CD14-positive monocyte (primary cell): ENCODE measurements around the gene CUZD1. TPM values are rescaled to one million over a fixed set of nuclear protein-coding genes. Genes with fewer than 3 reads are reported as not detected.
A peak's percentile ranks its signal among the peaks of the same experiment; 100 is the strongest.

Source experiments
- DNase-seq, 3 donors: peaks; one replicate each; pipeline ENCODE4 v3.0.0-alpha.2; 2011 to 2022
- H2AFZ ChIP-seq: 2 replicates; pipeline ENCODE4 v1.6.0; 2012; ENCODE audit warnings: mild to moderate bottlenecking, low read depth, low read length, inconsistent platforms; ENCODE audit not compliant: insufficient read depth, poor library complexity, severe bottlenecking
- H3K27ac ChIP-seq, 2 donors: 1 replicate in 1 of 2; 2 replicates in 1 of 2; pipeline ENCODE4 v1.5.1; 2012 to 2013; ENCODE audit warnings: low read length in 2 of 2, control low read depth in 1 of 2, inconsistent platforms in 1 of 2, low read depth in 1 of 2, mild to moderate bottlenecking in 1 of 2
- H3K27me3 ChIP-seq, 2 donors: one replicate each; pipeline versions ENCODE4 v1.6.0 to v1.6.1; 2011 to 2013; ENCODE audit warnings: low read length in 2 of 2; ENCODE audit not compliant: control insufficient read depth in 2 of 2, insufficient read depth in 2 of 2
- H3K36me3 ChIP-seq, 2 donors: replicated peaks in 1 of 2; 1 replicate in 1 of 2; 2 replicates in 1 of 2; pipeline versions ENCODE4 v1.5.1 to v1.6.1; 2012 to 2013; ENCODE audit warnings: low read length in 2 of 2, control low read depth in 1 of 2, inconsistent platforms in 1 of 2, mild to moderate bottlenecking in 1 of 2; ENCODE audit not compliant: insufficient read depth in 2 of 2, control insufficient read depth in 1 of 2
- H3K4me1 ChIP-seq, 2 donors: 1 replicate in 1 of 2; 2 replicates in 1 of 2; pipeline versions ENCODE4 v1.5.1 to v1.6.1; 2012 to 2013; ENCODE audit warnings: low read length in 2 of 2, control low read depth in 1 of 2, inconsistent platforms in 1 of 2, mild to moderate bottlenecking in 1 of 2, moderate library complexity in 1 of 2; ENCODE audit not compliant: insufficient read depth in 2 of 2, control insufficient read depth in 1 of 2
- H3K4me2 ChIP-seq: replicated peaks from 2 replicates; pipeline ENCODE3; 2012; ENCODE audit warnings: low read length, moderate library complexity, mild to moderate bottlenecking; ENCODE audit not compliant: poor library complexity, severe bottlenecking; ENCODE audit errors: extremely low read depth
- H3K4me3 ChIP-seq, 3 experiments: fragments of 200-600 bp in 1 of 3; sonication (generic) in 1 of 3; replicated peaks in 1 of 3; 1 replicate in 2 of 3; 2 replicates in 1 of 3; pipeline ENCODE4 v1.5.1; 2011 to 2013; ENCODE audit warnings: low read length in 3 of 3, mild to moderate bottlenecking in 3 of 3, control low read depth in 2 of 3, low read depth in 2 of 3, inconsistent platforms in 1 of 3, moderate library complexity in 1 of 3
- H3K79me2 ChIP-seq: 2 replicates; pipeline ENCODE4 v1.6.0; 2012; ENCODE audit warnings: mild to moderate bottlenecking, control low read depth, inconsistent platforms, low read length, moderate library complexity; ENCODE audit not compliant: insufficient read depth
- H3K9ac ChIP-seq: 2 replicates; pipeline ENCODE4 v1.6.0; 2017; ENCODE audit warnings: low read length, mild to moderate bottlenecking; ENCODE audit not compliant: insufficient read depth, poor library complexity, severe bottlenecking
- H3K9me3 ChIP-seq, 2 donors: replicated peaks in 1 of 2; 1 replicate in 1 of 2; 2 replicates in 1 of 2; pipeline versions ENCODE4 v1.5.1 to v1.6.1; 2012 to 2013; ENCODE audit warnings: low read length in 2 of 2, control low read depth in 1 of 2; ENCODE audit not compliant: control insufficient read depth in 1 of 2, insufficient read depth in 1 of 2
- H4K20me1 ChIP-seq: 2 replicates; pipeline ENCODE4 v1.6.0; 2012; ENCODE audit warnings: mild to moderate bottlenecking, low read length, control low read depth, moderate library complexity; ENCODE audit not compliant: insufficient read depth
- H3K27ac Mint-ChIP-seq, 7 donors: one replicate each; pipeline ENCODE4 v1.8.0; 2020; ENCODE audit warnings: mild to moderate bottlenecking in 7 of 7, mixed read lengths in 7 of 7, moderate library complexity in 6 of 7, inconsistent platforms in 2 of 7
- H3K27me3 Mint-ChIP-seq, 3 donors: one replicate each; pipeline ENCODE4 v1.8.0; 2021 to 2022; ENCODE audit warnings: low read depth in 3 of 3, mild to moderate bottlenecking in 3 of 3, mixed read lengths in 3 of 3, moderate library complexity in 3 of 3, inconsistent platforms in 1 of 3
- H3K36me3 Mint-ChIP-seq, 2 donors: one replicate each; pipeline ENCODE4 v1.8.0; 2020; ENCODE audit warnings: mixed read lengths in 2 of 2, inconsistent platforms in 1 of 2, mild to moderate bottlenecking in 1 of 2
- H3K4me1 Mint-ChIP-seq: one replicate; pipeline ENCODE4 v1.8.0; 2020; ENCODE audit warnings: mild to moderate bottlenecking, mixed read lengths
- H3K4me3 Mint-ChIP-seq, 2 donors: one replicate each; pipeline ENCODE4 v1.8.0; 2020; ENCODE audit warnings: mild to moderate bottlenecking in 2 of 2, mixed read lengths in 2 of 2, moderate library complexity in 1 of 2
- H3K9me3 Mint-ChIP-seq, 7 donors: one replicate each; pipeline ENCODE4 v1.8.0; 2020 to 2022; ENCODE audit warnings: mixed read lengths in 7 of 7, mild to moderate bottlenecking in 6 of 7, moderate library complexity in 6 of 7, inconsistent platforms in 2 of 7
- CTCF ChIP-seq: fragments of 200-600 bp; IDR thresholded peaks from one replicate; pipeline ENCODE4 v1.8.0; 2022; ENCODE audit warnings: antibody characterized with exemption, mild to moderate bottlenecking
- WGBS: methylation state at CpG from one replicate; pipeline ENCODE4 v1.1.5; 2013; ENCODE audit warnings: missing lambda C conversion rate; ENCODE audit not compliant: insufficient coverage; 5-methylcytosine and 5-hydroxymethylcytosine counted together
- intact Hi-C, 2 donors: fragments of 100-400 bp; cut with micrococcal nuclease; formaldehyde crosslinking; loops; one replicate each; pipeline versions ENCODE4 v1.15.0 to v1.15.1; 2023
- polyA minus RNA-seq: library from RNA; depleted of rRNA, polyadenylated mRNA; stranded (reverse); fragments of >200 nt; gene quantifications from 2 replicates; pipeline ENCODE4 v1.2.3, GENCODE V29; 2012
- polyA plus RNA-seq, 3 donors: library from polyadenylated mRNA; depleted of rRNA in 1 of 3; unstranded in 2 of 3; stranded (reverse) in 1 of 3; fragments of 300-500 nt in 2 of 3; fragments of >200 nt in 1 of 3; fragmentation: Illumina TruSeq in 2 of 3; gene quantifications; 1 replicate in 2 of 3; 2 replicates in 1 of 3; pipeline ENCODE4 v1.2.3, GENCODE V29; 2012 to 2021
- total RNA-seq, 12 experiments: library from RNA in 1 of 12; stranded (reverse) in 1 of 12; fragments of 120-200 nt in 1 of 12; gene quantifications; one replicate each; pipeline ENCODE4 v1.2.4 and lab custom pipeline; 2013 to 2026; ENCODE audit warnings: mixed read lengths in 6 of 12, inconsistent platforms in 1 of 12

CUZD1 gene
- total RNA-seq (2013) = 0.44 TPM
- polyA plus RNA-seq = under 1 TPM in 2 of 3 donors, not detected in 1; 0.14 to 0.29 TPM
- polyA minus RNA-seq = 0.16 TPM in 1 of 2 replicates, not detected in the other
- 0 to 0.46 (median 0.04) reads per million in 11 experiments for total RNA-seq (lab: John Stamatoyannopoulos, UW)

- no peak within 1 kb of the TSS for H3K27ac ChIP-seq
- intact Hi-C loops = no loop called here
- no peak within 1 kb of the TSS for H3K27ac Mint-ChIP-seq
- WGBS = 100% methylated on average over 3 of the region's 5 CpGs
- H3K36me3 Mint-ChIP-seq = peaks cover 15 to 38% of the 10 kb centered on the region in 2 donors
- peaks cover 0 to 12% of the 10 kb centered on the region in 2 donors for H3K9me3 ChIP-seq
- H3K4me1 Mint-ChIP-seq = no peaks in the 10 kb centered on the region
- peaks cover 0 to 8% of the 10 kb centered on the region in 2 donors for H3K36me3 ChIP-seq
- peaks cover 0 to 10% (median 2%) of the 10 kb centered on the region in 7 donors for H3K9me3 Mint-ChIP-seq
- no peak for TF ChIP-seq CTCF
- DNase-seq = no peak
- no peak within 1 kb of the TSS for H3K4me2 ChIP-seq
- H3K27me3 Mint-ChIP-seq = peaks cover 0 to 2% (median 0%) of the 10 kb centered on the region in 3 donors
- H3K4me3 Mint-ChIP-seq = no peak within 1 kb of the TSS
- H3K4me1 ChIP-seq = no peaks in the 10 kb centered on the region
- H4K20me1 ChIP-seq = no peaks in the 10 kb centered on the region
- no peak within 1 kb of the TSS for H3K9ac ChIP-seq
- H3K4me3 ChIP-seq = no peak within 1 kb of the TSS
- no peak within 1 kb of the TSS for H2AFZ ChIP-seq
- H3K27me3 ChIP-seq = no peaks in the 10 kb centered on the region
- no peaks in the 10 kb centered on the region for H3K79me2 ChIP-seq
Observed at GRCh38 chr10:122845783-122846332, at the start of gene CUZD1. TSS of gene CUZD1 (minus strand) at chr10:122845857. CDS start at chr10:122845843, 14 bp downstream.

- Mint-ChIP-seq H3K27ac (no peak overlapping the region), H3K27me3 (peaks cover 2 to 5% (median 3%) of the 10 kb centered on the region in 3 donors), H3K4me1 (peaks cover 3% of the 10 kb centered on the region), H3K9me3 (peaks cover 0 to 6% (median 0%) of the 10 kb centered on the region in 7 donors), H3K4me3 (peak overlapping the region in 1 of 2 donors; percentile 7), H3K36me3 (no peaks in the 10 kb centered on the region)
- TF ChIP-seq CTCF = no peak
- no peak overlapping the region for H3K9ac ChIP-seq
- no peaks in the 10 kb centered on the region for H3K36me3 ChIP-seq
- H3K27me3 ChIP-seq = no peaks in the 10 kb centered on the region
- no peak overlapping the region for H3K27ac ChIP-seq
- intact Hi-C loops = no loop called here
- no peaks in the 10 kb centered on the region for H3K4me1 ChIP-seq
- H3K4me3 ChIP-seq = no peak overlapping the region
- 97% methylated on average over 3 of the region's 5 CpGs for WGBS
- no peak for DNase-seq
- H4K20me1 ChIP-seq = no peaks in the 10 kb centered on the region
- H3K4me2 ChIP-seq = no peak overlapping the region
- no peaks in the 10 kb centered on the region for H3K79me2 ChIP-seq
- no peaks in the 10 kb centered on the region for H3K9me3 ChIP-seq
- H2AFZ ChIP-seq = no peak overlapping the region
Observed at GRCh38 chr10:122894261-122894944, 48.7 kb upstream of the CUZD1 start.
